GM23338 (cell line): ENCODE measurements around the gene SLC27A4. TPM values are rescaled to one million over a fixed set of nuclear protein-coding genes. Genes with fewer than 3 reads are reported as not detected.
A peak's percentile ranks its signal among the peaks of the same experiment; 100 is the strongest.

Experiments used
- ATAC-seq: fragments of 200-7000 bp; cut with Tn5 transposase; 3 replicates; pipeline ENCODE4 v1.9.1; 2020
- DNase-seq: peaks from one replicate; pipeline ENCODE4 v3.0.0-alpha.2; 2015; ENCODE audit warnings: low spot score
- H2AFZ ChIP-seq: fragments of 200-600 bp; sonication (generic); 2 replicates; pipeline ENCODE4 v1.8.0; 2016; ENCODE audit warnings: antibody characterized with exemption, mild to moderate bottlenecking, moderate library complexity
- H3F3A ChIP-seq: fragments of 200-600 bp; sonication (generic); replicated peaks from 2 replicates; pipeline ENCODE4 v1.8.0; 2017; ENCODE audit warnings: antibody characterized with exemption, mixed run types, low read depth
- H3K27ac ChIP-seq: fragments of 200-600 bp; sonication (generic); 2 replicates; pipeline ENCODE4 v1.6.1; 2016; ENCODE audit warnings: low read depth
- H3K27me3 ChIP-seq: fragments of 200-600 bp; sonication (generic); 2 replicates; pipeline ENCODE4 v1.8.0; 2016; ENCODE audit warnings: mild to moderate bottlenecking, mixed run types, moderate library complexity; ENCODE audit not compliant: insufficient read depth
- H3K36me3 ChIP-seq: fragments of 200-600 bp; sonication (generic); 2 replicates; pipeline ENCODE4 v1.8.0; 2016; ENCODE audit warnings: mild to moderate bottlenecking; ENCODE audit not compliant: insufficient read depth
- H3K4me1 ChIP-seq: fragments of 200-600 bp; sonication (generic); 2 replicates; pipeline ENCODE4 v1.8.0; 2016; ENCODE audit warnings: mild to moderate bottlenecking, moderate library complexity; ENCODE audit not compliant: insufficient read depth
- H3K4me2 ChIP-seq: fragments of 200-600 bp; sonication (generic); 2 replicates; pipeline ENCODE4 v1.7.1; 2017; ENCODE audit warnings: mixed run types
- H3K4me3 ChIP-seq: fragments of 200-600 bp; sonication (generic); 2 replicates; pipeline ENCODE4 v1.6.1; 2016; ENCODE audit warnings: mixed run types
- H3K79me2 ChIP-seq: fragments of 200-600 bp; sonication (generic); replicated peaks from 2 replicates; pipeline ENCODE4 v1.8.0; 2017; ENCODE audit warnings: mild to moderate bottlenecking; ENCODE audit not compliant: insufficient read depth
- H3K9me2 ChIP-seq: fragments of 200-600 bp; sonication (generic); 2 replicates; pipeline ENCODE4 v1.8.0; 2017; ENCODE audit not compliant: insufficient read depth
- H4K20me1 ChIP-seq: fragments of 200-600 bp; sonication (generic); replicated peaks from 2 replicates; pipeline ENCODE4 v1.8.0; 2017; ENCODE audit warnings: mild to moderate bottlenecking; ENCODE audit not compliant: insufficient read depth
- H3K27ac Mint-ChIP-seq: 2 replicates; pipeline ENCODE4 v1.8.0; 2020; ENCODE audit warnings: inconsistent platforms, mild to moderate bottlenecking, moderate library complexity, mixed read lengths
- H3K27me3 Mint-ChIP-seq: 3 replicates; pipeline ENCODE4 v1.8.0; 2022; ENCODE audit warnings: low read depth, mild to moderate bottlenecking, moderate library complexity, mixed read lengths, inconsistent platforms; ENCODE audit not compliant: insufficient read depth, poor library complexity
- H3K36me3 Mint-ChIP-seq: 3 replicates; pipeline ENCODE4 v1.8.0; 2021; ENCODE audit warnings: low read depth, mild to moderate bottlenecking, inconsistent platforms, moderate library complexity, mixed read lengths
- H3K4me1 Mint-ChIP-seq: 3 replicates; pipeline ENCODE4 v1.8.0; 2020; ENCODE audit warnings: mild to moderate bottlenecking, inconsistent platforms, mixed read lengths
- H3K4me3 Mint-ChIP-seq: 3 replicates; pipeline ENCODE4 v1.8.0; 2021; ENCODE audit warnings: moderate library complexity, mild to moderate bottlenecking, inconsistent platforms, mixed read lengths
- H3K9me3 Mint-ChIP-seq: 3 replicates; pipeline ENCODE4 v1.8.0; 2020; ENCODE audit warnings: moderate library complexity, mild to moderate bottlenecking, inconsistent platforms, mixed read lengths
- CTCF ChIP-seq, 2 experiments: fragments of 200-600 bp in 1 of 2; sonication (generic) in 1 of 2; conservative IDR thresholded peaks; 2 replicates each; pipeline versions ENCODE4 v1.5.1 to v1.6.1; 2016 to 2017; ENCODE audit warnings: antibody characterized with exemption in 2 of 2, low read depth in 2 of 2, mild to moderate bottlenecking in 2 of 2, moderate library complexity in 1 of 2
- ETS1 ChIP-seq: IDR thresholded peaks from 2 replicates; pipeline ENCODE4 v1.6.1; 2016; ENCODE audit warnings: antibody characterized with exemption
- EZH2 ChIP-seq: fragments of 200-600 bp; sonication (generic); IDR thresholded peaks from one replicate; pipeline ENCODE4 v1.8.0; 2017; ENCODE audit warnings: antibody characterized with exemption, mild to moderate bottlenecking, low read depth; ENCODE audit not compliant: unreplicated experiment
- EZH2phosphoT487 ChIP-seq: fragments of 200-600 bp; sonication (generic); IDR thresholded peaks from one replicate; pipeline ENCODE4 v1.8.1; 2018; ENCODE audit warnings: antibody characterized with exemption; ENCODE audit not compliant: unreplicated experiment
- JUNB ChIP-seq: IDR thresholded peaks from one replicate; pipeline ENCODE4 v1.6.1; 2016; ENCODE audit warnings: antibody characterized with exemption; ENCODE audit not compliant: unreplicated experiment
- NANOG ChIP-seq: IDR thresholded peaks from 2 replicates; pipeline ENCODE4 v1.6.1; 2016; ENCODE audit warnings: antibody characterized with exemption, borderline replicate concordance
- POLR2AphosphoS5 ChIP-seq: IDR thresholded peaks from 2 replicates; pipeline ENCODE4 v1.6.1; 2016; ENCODE audit warnings: antibody characterized with exemption, low read depth
- REST ChIP-seq: IDR thresholded peaks from one replicate; pipeline ENCODE4 v1.6.1; 2018; ENCODE audit warnings: antibody characterized with exemption; ENCODE audit not compliant: unreplicated experiment
- STAT1 ChIP-seq: IDR thresholded peaks from one replicate; pipeline ENCODE4 v1.6.1; 2016; ENCODE audit warnings: antibody characterized with exemption; ENCODE audit not compliant: unreplicated experiment
- ZNF114 ChIP-seq: fragments of 250-450 bp; sonication (Bioruptor Pico); IDR thresholded peaks from 2 replicates; pipeline ENCODE4 v1.5.0; 2020; ENCODE audit warnings: mild to moderate bottlenecking, moderate library complexity
- polyA plus RNA-seq: library from polyadenylated mRNA; unstranded; fragments of >200 nt; fragmentation: Nextera tagmentation; extraction: Ambion mirVana; gene quantifications from 2 replicates; pipeline ENCODE4 v1.2.1, GENCODE V29; 2016
- total RNA-seq: library from RNA; depleted of rRNA; stranded (reverse); fragments of >200 nt; shearing (Covaris generic); gene quantifications from 2 replicates; pipeline ENCODE4 v1.2.3, GENCODE V29; 2014

The SLC27A4 gene
- total and polyA plus RNA-seq, 2 experiments from 2014 or later = 7.9 to 25.3 TPM

- H3K27me3 Mint-ChIP-seq = peaks cover 80% of the 10 kb centered on the region
- DNase-seq (no peak), ATAC-seq (peak; percentile 7)
- no peaks in the 10 kb centered on the region for H3K9me2 ChIP-seq
- no peak overlapping the region for H3K27ac Mint-ChIP-seq
- no peak overlapping the region for H2AFZ ChIP-seq
- TF ChIP-seq POLR2AphosphoS5 (no peak), EZH2 (no peak), CTCF (conservative IDR thresholded peaks at IDR 0.05; ENCODE audit: low read depth in 2 of 2) (no peak), NANOG (no peak), ETS1 (no peak), EZH2phosphoT487 (no peak), REST (no peak), STAT1 (no peak), ZNF114 (no peak), JUNB (no peak)
- peak overlapping the region; percentile 61; the same call in 1 of the 3 replicates for H3K4me3 Mint-ChIP-seq
- peaks cover 24% of the 10 kb centered on the region for H3F3A ChIP-seq
- H3K4me1 ChIP-seq = peaks cover 52% of the 10 kb centered on the region
- peaks cover 53% of the 10 kb centered on the region for H3K36me3 Mint-ChIP-seq
- peaks cover 13% of the 10 kb centered on the region; the same call in 1 of the 2 replicates for H3K79me2 ChIP-seq
- H3K36me3 ChIP-seq = peaks cover 12% of the 10 kb centered on the region; the same call in 1 of the 2 replicates
- H3K4me1 Mint-ChIP-seq = peaks cover 62% of the 10 kb centered on the region
- H3K4me2 ChIP-seq = peak overlapping the region; percentile 77
- H3K27me3 ChIP-seq = peaks cover 79% of the 10 kb centered on the region
- peaks cover 25% of the 10 kb centered on the region for H4K20me1 ChIP-seq
- H3K27ac ChIP-seq = no peak overlapping the region
- H3K9me3 Mint-ChIP-seq = no peaks in the 10 kb centered on the region
- peak overlapping the region; percentile 46 for H3K4me3 ChIP-seq
Observed at GRCh38 chr9:128383791-128384190, 43.5 kb downstream of the SLC27A4 start.
